ENCODE measurements around the gene KCTD20. TPM values are rescaled to one million over a fixed set of nuclear protein-coding genes. Genes with fewer than 3 reads are reported as not detected.

The KCTD20 gene
- total RNA-seq, 2 experiments from 2014 or later, result 30.5 to 32.8 TPM

GRCh38 chr6:36523936-36524499 lies 81.2 kb downstream of the KCTD20 start:
- H3K27ac Mint-ChIP-seq, result peak overlapping the region; percentile 36
- no peaks in the 10 kb centered on the region for H3K27me3 Mint-ChIP-seq (ENCODE audit: low read depth)
- CTCF ChIA-PET, result interaction anchor here (1.2 kb wide), 1 partner anchor 12 kb away, joined by 5 read pairs; no protein-coding TSS in a partner anchor
- H3K4me1 Mint-ChIP-seq (ENCODE audit: low read depth), result peaks cover 40% of the 10 kb centered on the region
- intact Hi-C loops (cut with micrococcal nuclease), result no loop called here
- no peak overlapping the region for H3K4me3 Mint-ChIP-seq
- H3K36me3 Mint-ChIP-seq (ENCODE audit: low read depth), result peaks cover 40% of the 10 kb centered on the region
- no peak for DNase-seq
- no peaks in the 10 kb centered on the region for H3K9me3 Mint-ChIP-seq

- no peak for DNase-seq
- CTCF ChIA-PET, result no interaction called here
- intact Hi-C loops (cut with micrococcal nuclease), result no loop called here
- H3K4me3 Mint-ChIP-seq, result no peak overlapping the region
- H3K9me3 Mint-ChIP-seq, result no peaks in the 10 kb centered on the region
- peaks cover 39% of the 10 kb centered on the region for H3K4me1 Mint-ChIP-seq (ENCODE audit: low read depth)
- H3K27me3 Mint-ChIP-seq (ENCODE audit: low read depth), result no peaks in the 10 kb centered on the region
- no peak overlapping the region for H3K27ac Mint-ChIP-seq
- H3K36me3 Mint-ChIP-seq (ENCODE audit: low read depth), result peaks cover 39% of the 10 kb centered on the region
These were observed 82.1 kb downstream of the KCTD20 start for GRCh38 chr6:36524871-36525270.

- no peaks in the 10 kb centered on the region for H3K27me3 Mint-ChIP-seq (ENCODE audit: low read depth)
- H3K4me3 Mint-ChIP-seq, result no peak overlapping the region
- intact Hi-C loops (cut with micrococcal nuclease), result no loop called here
- H3K27ac Mint-ChIP-seq, result no peak overlapping the region
- no peak for DNase-seq
- H3K36me3 Mint-ChIP-seq (ENCODE audit: low read depth), result peaks cover 34% of the 10 kb centered on the region
- H3K4me1 Mint-ChIP-seq (ENCODE audit: low read depth), result peaks cover 36% of the 10 kb centered on the region
- H3K9me3 Mint-ChIP-seq, result no peaks in the 10 kb centered on the region
- CTCF ChIA-PET, result no interaction called here
These were observed 82.5 kb downstream of the KCTD20 start for GRCh38 chr6:36525346-36525745.

GRCh38 chr6:36526066-36526465 lies 83.3 kb downstream of the KCTD20 start:
- intact Hi-C loops (cut with micrococcal nuclease), result no loop called here
- no peak for DNase-seq
- H3K27me3 Mint-ChIP-seq (ENCODE audit: low read depth), result no peaks in the 10 kb centered on the region
- H3K4me1 Mint-ChIP-seq (ENCODE audit: low read depth), result peaks cover 35% of the 10 kb centered on the region
- H3K27ac Mint-ChIP-seq, result peak overlapping the region; percentile 8
- H3K36me3 Mint-ChIP-seq (ENCODE audit: low read depth), result peaks cover 31% of the 10 kb centered on the region
- no peak overlapping the region for H3K4me3 Mint-ChIP-seq
- no peaks in the 10 kb centered on the region for H3K9me3 Mint-ChIP-seq
- CTCF ChIA-PET, result interaction anchor here (0.6 to 1.0 kb wide), 2 partner anchors 12 to 66 kb away, joined by 3 read pairs; no protein-coding TSS in a partner anchor

GRCh38 chr6:36533321-36533720 lies 90.5 kb downstream of the KCTD20 start:
- peaks cover 39% of the 10 kb centered on the region for H3K36me3 Mint-ChIP-seq (ENCODE audit: low read depth)
- DNase-seq, result no peak
- intact Hi-C loops (cut with micrococcal nuclease), result no loop called here
- no peak overlapping the region for H3K4me3 Mint-ChIP-seq
- CTCF ChIA-PET, result interaction anchor here (0.6 to 1.1 kb wide), 3 partner anchors 11 to 21 kb away, joined by 3 to 5 read pairs (median 4); no protein-coding TSS in a partner anchor
- H3K27ac Mint-ChIP-seq, result no peak overlapping the region
- no peaks in the 10 kb centered on the region for H3K27me3 Mint-ChIP-seq (ENCODE audit: low read depth)
- peaks cover 64% of the 10 kb centered on the region for H3K4me1 Mint-ChIP-seq (ENCODE audit: low read depth)
- no peaks in the 10 kb centered on the region for H3K9me3 Mint-ChIP-seq

GRCh38 chr6:36536873-36537547 lies 94.2 kb downstream of the KCTD20 start:
- CTCF ChIA-PET, result no interaction called here
- no peak for DNase-seq
- H3K27ac Mint-ChIP-seq, result peak overlapping the region; percentile 65
- no peaks in the 10 kb centered on the region for H3K27me3 Mint-ChIP-seq (ENCODE audit: low read depth)
- H3K36me3 Mint-ChIP-seq (ENCODE audit: low read depth), result peaks cover 48% of the 10 kb centered on the region
- no peaks in the 10 kb centered on the region for H3K9me3 Mint-ChIP-seq
- H3K4me1 Mint-ChIP-seq (ENCODE audit: low read depth), result peaks cover 71% of the 10 kb centered on the region
- H3K4me3 Mint-ChIP-seq, result no peak overlapping the region
- intact Hi-C loops (cut with micrococcal nuclease), result no loop called here

- H3K4me1 Mint-ChIP-seq (ENCODE audit: low read depth), result peaks cover 70% of the 10 kb centered on the region
- peak overlapping the region; percentile 55 for H3K4me3 Mint-ChIP-seq
- no peaks in the 10 kb centered on the region for H3K27me3 Mint-ChIP-seq (ENCODE audit: low read depth)
- peak; percentile 44 for DNase-seq
- CTCF ChIA-PET, result interaction anchor here (0.6 kb wide), 1 partner anchor 1574 kb away, joined by 3 read pairs; no protein-coding TSS in a partner anchor
- no peaks in the 10 kb centered on the region for H3K9me3 Mint-ChIP-seq
- intact Hi-C loops (cut with micrococcal nuclease), result loop anchor here (1.0 to 5.0 kb wide), 3 partner anchors 54 to 217 kb away; partner anchors contain the start of gene SRSF3
- peaks cover 45% of the 10 kb centered on the region for H3K36me3 Mint-ChIP-seq (ENCODE audit: low read depth)
- H3K27ac Mint-ChIP-seq, result peak overlapping the region; percentile 90
These were observed 97.2 kb downstream of the KCTD20 start for GRCh38 chr6:36539814-36540568.

Other genes starting within 250 kb of the KCTD20 start
- 10 to 100 TPM; 15.3 to 15.9 TPM for gene BRPF3, start 246.3 kb upstream of the KCTD20 start, total RNA-seq
- not detected for gene PNPLA1, start 172.9 kb upstream of the KCTD20 start, total RNA-seq
- gene BNIP5, start 106.1 kb upstream of the KCTD20 start, total RNA-seq, result not detected
- under 1 TPM; 0.67 to 0.99 TPM for gene ETV7, start 55.3 kb upstream of the KCTD20 start, total RNA-seq
- gene PXT1, start 146 bp upstream of the KCTD20 start, total RNA-seq, result under 1 TPM; 0.15 to 0.29 TPM
- gene STK38, start 104.5 kb downstream of the KCTD20 start, total RNA-seq, result 10 to 100 TPM; 23.6 to 24.4 TPM
- 100 to 1,000 TPM; 250 to 269 TPM for gene SRSF3, start 151.4 kb downstream of the KCTD20 start, total RNA-seq
- gene CDKN1A, start 235.7 kb downstream of the KCTD20 start, total RNA-seq, result 10 to 100 TPM; 90.1 to 92.3 TPM

All from activated naive CD4-positive, alpha-beta T cell treated with anti-CD3 and anti-CD28 coated beads for 36 hours (primary cell).